ENCODE data around the gene MYO1E.

Gene MYO1E

GRCh38 chr15:59173194-59173593, 199.5 kb downstream of the MYO1E start:
- no peaks in the 10 kb centered on the region for H3K79me2 ChIP-seq
- H3K4me2 ChIP-seq (ENCODE audit: low read length): no peak overlapping the region
- no peak overlapping the region for H3K9ac ChIP-seq
- H2AFZ ChIP-seq: no peak overlapping the region
- H3K36me3 ChIP-seq (ENCODE audit: control insufficient read depth, insufficient read depth, low read length): no peaks in the 10 kb centered on the region
- no peaks in the 10 kb centered on the region for H3K4me1 ChIP-seq
- H3K27ac ChIP-seq: no peak overlapping the region
- no peak for TF ChIP-seq CTCF (IDR thresholded peaks at IDR 0.05)
- no peaks in the 10 kb centered on the region for H3K27me3 ChIP-seq (ENCODE audit: control insufficient read depth, insufficient read depth, low read length)
- no peaks in the 10 kb centered on the region for H3K9me3 ChIP-seq (ENCODE audit: control insufficient read depth, low read length)
- no peak overlapping the region for H3K4me3 ChIP-seq (ENCODE audit: low read depth, low read length)

- H3K9ac ChIP-seq: no peak overlapping the region
- H3K27me3 ChIP-seq (ENCODE audit: control insufficient read depth, insufficient read depth, low read length): no peaks in the 10 kb centered on the region
- no peaks in the 10 kb centered on the region for H3K79me2 ChIP-seq
- no peaks in the 10 kb centered on the region for H3K9me3 ChIP-seq (ENCODE audit: control insufficient read depth, low read length)
- no peak for TF ChIP-seq CTCF (IDR thresholded peaks at IDR 0.05)
- no peak overlapping the region for H3K4me2 ChIP-seq (ENCODE audit: low read length)
- no peaks in the 10 kb centered on the region for H3K36me3 ChIP-seq (ENCODE audit: control insufficient read depth, insufficient read depth, low read length)
- no peaks in the 10 kb centered on the region for H3K4me1 ChIP-seq
- no peak overlapping the region for H3K27ac ChIP-seq
- H3K4me3 ChIP-seq (ENCODE audit: low read depth, low read length): no peak overlapping the region
- H2AFZ ChIP-seq: no peak overlapping the region
These were observed 200.3 kb downstream of the MYO1E start for GRCh38 chr15:59172289-59172901.

- TF ChIP-seq CTCF (IDR thresholded peaks at IDR 0.05): no peak
- Histone ChIP-seq H3K4me3 (ENCODE audit: low read depth, low read length) (no peak overlapping the region), H3K79me2 (no peaks in the 10 kb centered on the region), H2AFZ (no peak overlapping the region), H3K4me1 (no peaks in the 10 kb centered on the region), H3K27ac (no peak overlapping the region), H3K9me3 (ENCODE audit: control insufficient read depth, low read length) (no peaks in the 10 kb centered on the region), H3K36me3 (ENCODE audit: control insufficient read depth, insufficient read depth, low read length) (no peaks in the 10 kb centered on the region), H3K4me2 (ENCODE audit: low read length) (no peak overlapping the region), H3K9ac (no peak overlapping the region), H3K27me3 (ENCODE audit: control insufficient read depth, insufficient read depth, low read length) (no peaks in the 10 kb centered on the region)
These were observed 201.6 kb downstream of the MYO1E start for GRCh38 chr15:59171067-59171397.

- Histone ChIP-seq H2AFZ (no peak overlapping the region), H3K9ac (no peak overlapping the region), H3K4me1 (no peaks in the 10 kb centered on the region), H3K27me3 (ENCODE audit: control insufficient read depth, insufficient read depth, low read length) (no peaks in the 10 kb centered on the region), H3K4me2 (ENCODE audit: low read length) (no peak overlapping the region), H3K79me2 (no peaks in the 10 kb centered on the region), H3K4me3 (ENCODE audit: low read depth, low read length) (no peak overlapping the region), H3K9me3 (ENCODE audit: control insufficient read depth, low read length) (no peaks in the 10 kb centered on the region), H3K36me3 (ENCODE audit: control insufficient read depth, insufficient read depth, low read length) (no peaks in the 10 kb centered on the region), H3K27ac (no peak overlapping the region)
- no peak for TF ChIP-seq CTCF (IDR thresholded peaks at IDR 0.05)
These were observed 202.2 kb downstream of the MYO1E start for GRCh38 chr15:59170295-59171066.

DNA sequence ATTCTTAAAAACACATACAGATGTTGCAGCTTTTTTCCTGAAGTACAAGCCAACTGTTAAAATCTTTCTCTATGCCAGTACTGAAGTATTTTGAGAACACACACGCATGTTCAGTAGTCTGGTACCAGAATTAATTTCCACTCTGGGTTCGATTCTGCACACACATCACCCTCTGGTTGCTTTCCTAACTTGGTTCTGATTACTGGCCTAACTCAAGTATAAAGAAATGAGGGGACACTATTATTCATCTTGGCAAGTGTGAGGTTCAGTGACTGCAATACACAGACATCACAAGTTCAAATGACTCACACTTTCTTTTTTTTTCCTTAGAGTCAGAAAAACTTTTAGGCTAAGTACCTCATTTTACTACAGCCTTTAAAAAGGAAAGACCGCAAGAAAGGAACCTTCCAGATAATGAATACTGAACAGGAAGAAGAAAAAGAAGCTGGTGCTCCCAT, 203.4 kb downstream of the MYO1E start:
- Histone ChIP-seq H2AFZ (no peak overlapping the region), H3K4me3 (ENCODE audit: low read depth, low read length) (no peak overlapping the region), H3K9me3 (ENCODE audit: control insufficient read depth, low read length) (no peaks in the 10 kb centered on the region), H3K4me2 (ENCODE audit: low read length) (no peak overlapping the region), H3K79me2 (no peaks in the 10 kb centered on the region), H3K9ac (no peak overlapping the region), H3K36me3 (ENCODE audit: control insufficient read depth, insufficient read depth, low read length) (no peaks in the 10 kb centered on the region), H3K4me1 (no peaks in the 10 kb centered on the region), H3K27me3 (ENCODE audit: control insufficient read depth, insufficient read depth, low read length) (no peaks in the 10 kb centered on the region), H3K27ac (no peak overlapping the region)
- no peak for TF ChIP-seq CTCF (IDR thresholded peaks at IDR 0.05)

Measured in parathyroid adenoma (tissue), 2 donors.